Neuronal stem cell (in vitro differentiated cells): ENCODE data around the gene SOX18.

Source experiments
- DNase-seq: peaks from one replicate; pipeline ENCODE4 v3.0.0-alpha.2; 2013; ENCODE audit warnings: low spot score
- H2AFZ ChIP-seq: one replicate; pipeline ENCODE4 v1.6.1; 2013; ENCODE audit warnings: mild to moderate bottlenecking, low read length, inconsistent platforms
- H2AK5ac ChIP-seq: 2 replicates; pipeline ENCODE4 v1.6.1; 2013; ENCODE audit warnings: low read depth, mild to moderate bottlenecking, inconsistent platforms, low read length, moderate library complexity, mixed read lengths
- H2BK120ac ChIP-seq: 2 replicates; pipeline ENCODE4 v1.6.1; 2013; ENCODE audit warnings: low read depth, mild to moderate bottlenecking, inconsistent platforms, low read length, moderate library complexity, mixed read lengths
- H2BK12ac ChIP-seq: one replicate; pipeline ENCODE4 v1.6.1; 2013; ENCODE audit warnings: low read length, inconsistent platforms
- H2BK15ac ChIP-seq: 2 replicates; pipeline ENCODE4 v1.6.1; 2013; ENCODE audit warnings: mild to moderate bottlenecking, low read length, inconsistent platforms, mixed read lengths
- H2BK5ac ChIP-seq: one replicate; pipeline ENCODE4 v1.6.1; 2013; ENCODE audit warnings: inconsistent platforms, mild to moderate bottlenecking, low read length, moderate library complexity
- H3K14ac ChIP-seq: one replicate; pipeline ENCODE4 v1.6.1; 2013; ENCODE audit warnings: low read length, inconsistent platforms
- H3K18ac ChIP-seq: 2 replicates; pipeline ENCODE4 v1.6.1; 2013; ENCODE audit warnings: low read length, inconsistent platforms
- H3K23ac ChIP-seq: 2 replicates; pipeline ENCODE4 v1.6.1; 2013; ENCODE audit warnings: low read depth, mild to moderate bottlenecking, mixed read lengths, low read length, inconsistent platforms; ENCODE audit not compliant: poor library complexity
- H3K27ac ChIP-seq: replicated peaks from 3 replicates; pipeline ENCODE4 v1.5.1; 2013; ENCODE audit warnings: low read length, inconsistent platforms
- H3K27me3 ChIP-seq, 3 experiments: 2 replicates each; pipeline ENCODE4 v1.6.1; 2013; ENCODE audit warnings: low read length in 3 of 3, mild to moderate bottlenecking in 2 of 3, inconsistent platforms in 1 of 3, low read depth in 1 of 3, mixed read lengths in 1 of 3, moderate library complexity in 1 of 3; ENCODE audit not compliant: control insufficient read depth in 3 of 3, insufficient read depth in 3 of 3
- H3K36me3 ChIP-seq, 2 donors: replicated peaks in 1 of 2; 2 replicates each; pipeline ENCODE4 v1.6.1; 2013; ENCODE audit warnings: low read length in 2 of 2; ENCODE audit not compliant: control insufficient read depth in 2 of 2, insufficient read depth in 2 of 2
- H3K4ac ChIP-seq: 2 replicates; pipeline ENCODE4 v1.6.1; 2013; ENCODE audit warnings: inconsistent platforms, mild to moderate bottlenecking, low read length, moderate library complexity
- H3K4me1 ChIP-seq, 2 donors: 1 replicate in 1 of 2; 2 replicates in 1 of 2; pipeline ENCODE4 v1.6.1; 2013; ENCODE audit warnings: low read length in 2 of 2, low read depth in 1 of 2; ENCODE audit not compliant: control insufficient read depth in 2 of 2, insufficient read depth in 1 of 2
- H3K4me2 ChIP-seq: one replicate; pipeline ENCODE4 v1.6.1; 2013; ENCODE audit warnings: mild to moderate bottlenecking, low read length, inconsistent platforms; ENCODE audit not compliant: insufficient read depth, poor library complexity, severe bottlenecking
- H3K4me3 ChIP-seq, 2 donors: 2 replicates each; pipeline ENCODE4 v1.5.1; 2013; ENCODE audit warnings: low read length in 2 of 2, mild to moderate bottlenecking in 2 of 2, inconsistent platforms in 1 of 2, moderate library complexity in 1 of 2
- H3K79me1 ChIP-seq: one replicate; pipeline ENCODE4 v1.6.1; 2013; ENCODE audit warnings: low read depth, mild to moderate bottlenecking, inconsistent platforms, low read length, moderate library complexity
- H3K9ac ChIP-seq: one replicate; pipeline ENCODE4 v1.6.1; 2013; ENCODE audit warnings: mild to moderate bottlenecking, low read depth, low read length, inconsistent platforms; ENCODE audit not compliant: poor library complexity
- H3K9me3 ChIP-seq, 2 donors: replicated peaks in 1 of 2; 2 replicates each; pipeline versions ENCODE3 to v1.6.1; 2013; ENCODE audit warnings: low read length in 2 of 2, mild to moderate bottlenecking in 2 of 2, inconsistent platforms in 1 of 2, low read depth in 1 of 2, mixed read lengths in 1 of 2, moderate library complexity in 1 of 2; ENCODE audit not compliant: control insufficient read depth in 2 of 2, insufficient read depth in 1 of 2
- H4K8ac ChIP-seq: one replicate; pipeline ENCODE4 v1.6.1; 2013; ENCODE audit warnings: low read depth, mild to moderate bottlenecking, inconsistent platforms, low read length, moderate library complexity
- H4K91ac ChIP-seq: one replicate; pipeline ENCODE4 v1.6.1; 2013; ENCODE audit warnings: low read length, low read depth, mild to moderate bottlenecking, inconsistent platforms; ENCODE audit not compliant: poor library complexity
- WGBS, 2 donors: extraction: QIAGEN DNeasy Blood & Tissue Kit; methylation state at CpG; one replicate each; pipeline ENCODE4 v1.1.7; 2013; ENCODE audit warnings: missing lambda C conversion rate in 2 of 2, mixed read lengths in 1 of 2; ENCODE audit not compliant: insufficient read length in 2 of 2, insufficient replicate concordance in 1 of 2; ENCODE audit errors: extremely low coverage in 2 of 2; 5-methylcytosine and 5-hydroxymethylcytosine counted together

SOX18 gene

DNA sequence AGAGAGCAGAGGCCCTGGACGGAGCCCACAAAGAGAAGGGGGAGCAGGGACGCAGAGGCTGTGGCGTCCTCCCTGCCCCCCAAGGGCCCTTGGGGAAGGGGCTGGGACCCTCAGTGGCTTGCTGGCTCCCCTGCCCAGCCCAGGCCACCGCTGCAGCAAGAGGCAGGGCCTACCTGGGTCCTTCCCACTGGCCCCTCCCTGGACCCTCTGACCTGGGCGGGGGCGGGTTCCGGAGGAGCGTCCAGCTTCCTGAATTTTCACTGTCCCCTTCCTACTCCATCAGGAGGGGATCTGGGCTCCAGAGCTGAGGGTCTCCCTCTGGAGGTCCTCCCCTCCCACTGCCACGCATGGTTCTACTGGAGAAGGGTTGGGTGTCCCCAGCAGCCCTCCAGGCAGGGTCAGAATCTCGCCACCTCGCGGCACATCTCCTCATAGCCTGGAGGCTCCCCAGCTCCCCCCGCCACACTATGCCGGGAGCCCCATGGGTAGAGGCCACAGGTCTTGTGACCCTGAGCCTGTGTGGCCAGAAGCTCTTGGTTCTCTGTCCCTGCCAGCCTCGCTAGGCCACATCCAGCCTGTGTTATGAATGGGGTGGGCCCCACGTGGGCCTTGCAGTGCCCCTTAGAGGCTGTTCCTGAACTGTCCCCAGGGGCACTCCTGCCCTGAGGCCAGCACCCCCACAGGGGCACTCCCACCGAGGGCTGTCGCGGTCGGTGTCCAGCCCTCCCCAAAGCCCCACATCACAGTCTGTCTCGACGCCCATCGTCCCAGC lies 1.0 kb upstream of the SOX18 start:
- H3K79me1 ChIP-seq = no peaks in the 10 kb centered on the region
- H3K4me2 ChIP-seq = no peak overlapping the region
- no peaks in the 10 kb centered on the region for H3K36me3 ChIP-seq
- no peak overlapping the region for H3K9ac ChIP-seq
- peaks cover 0 to 2% of the 10 kb centered on the region in 2 donors for H3K9me3 ChIP-seq
- H3K14ac ChIP-seq = no peak overlapping the region
- peak overlapping the region; percentile 37 for H3K4ac ChIP-seq
- peak overlapping the region; percentile 61 for H2BK120ac ChIP-seq
- no peak overlapping the region for H4K8ac ChIP-seq
- peaks cover 15 to 22% of the 10 kb centered on the region in 2 donors for H3K4me1 ChIP-seq
- H2BK5ac ChIP-seq = peak overlapping the region; percentile 90
- peak overlapping the region; percentile 99 for H2AK5ac ChIP-seq
- H3K27ac ChIP-seq = no peak overlapping the region
- H3K4me3 ChIP-seq = no peak overlapping the region
- WGBS, 2 donors = no CpG with 5 or more reads among the region's 23 CpGs
- no peak overlapping the region for H4K91ac ChIP-seq
- peak overlapping the region; percentile 89 for H3K18ac ChIP-seq
- no peak overlapping the region for H2AFZ ChIP-seq
- H2BK12ac ChIP-seq = peak overlapping the region; percentile 24
- DNase-seq = no peak
- peaks cover 23 to 81% (median 50%) of the 10 kb centered on the region in 3 experiments for H3K27me3 ChIP-seq
- peak overlapping the region; percentile 65 for H3K23ac ChIP-seq
- H2BK15ac ChIP-seq = peak overlapping the region; percentile 75

DNA sequence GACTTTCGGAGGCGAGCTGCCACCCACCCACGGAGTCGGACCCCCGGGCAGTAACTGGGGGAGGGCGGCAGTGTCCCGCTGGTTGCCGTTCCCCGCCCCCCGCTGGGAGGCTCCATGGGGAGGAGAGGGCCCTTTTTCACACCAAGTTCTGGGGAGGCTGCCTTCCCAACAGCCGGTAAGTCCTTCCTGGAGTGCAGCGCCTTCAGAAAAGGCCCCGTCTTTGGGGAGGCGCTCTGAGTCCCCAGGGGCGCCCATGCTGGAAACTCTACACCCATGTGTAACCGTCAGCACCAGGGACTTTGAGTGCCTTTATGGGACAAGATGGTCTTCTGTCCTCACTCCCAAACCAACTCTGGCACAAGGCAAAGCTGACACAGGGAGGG lies 430 bp upstream of the SOX18 start:
- peak overlapping the region; percentile 89 for H3K18ac ChIP-seq
- H3K14ac ChIP-seq = peak overlapping the region; percentile 99
- no peak overlapping the region for H3K27ac ChIP-seq
- H3K23ac ChIP-seq = no peak overlapping the region
- no peaks in the 10 kb centered on the region for H3K79me1 ChIP-seq
- peak overlapping the region; percentile 18 for H3K4me2 ChIP-seq
- H2BK15ac ChIP-seq = peak overlapping the region; percentile 75
- no peak overlapping the region for H2BK120ac ChIP-seq
- H4K8ac ChIP-seq = no peak overlapping the region
- peaks cover 12 to 22% of the 10 kb centered on the region in 2 donors for H3K4me1 ChIP-seq
- H2BK12ac ChIP-seq = peak overlapping the region; percentile 24
- H2BK5ac ChIP-seq = no peak overlapping the region
- DNase-seq = no peak
- H2AK5ac ChIP-seq = peak overlapping the region; percentile 99
- peak overlapping the region; percentile 44 for H3K9ac ChIP-seq
- peaks cover 0 to 2% of the 10 kb centered on the region in 2 donors for H3K9me3 ChIP-seq
- no CpG with 5 or more reads among the region's 16 CpGs for WGBS, 2 donors
- no peak overlapping the region for H2AFZ ChIP-seq
- no peaks in the 10 kb centered on the region for H3K36me3 ChIP-seq
- peaks cover 23 to 87% (median 55%) of the 10 kb centered on the region in 3 experiments for H3K27me3 ChIP-seq
- no peak overlapping the region for H3K4ac ChIP-seq
- peak overlapping the region in 1 of 2 donors; percentile 9 for H3K4me3 ChIP-seq
- H4K91ac ChIP-seq = no peak overlapping the region

DNA sequence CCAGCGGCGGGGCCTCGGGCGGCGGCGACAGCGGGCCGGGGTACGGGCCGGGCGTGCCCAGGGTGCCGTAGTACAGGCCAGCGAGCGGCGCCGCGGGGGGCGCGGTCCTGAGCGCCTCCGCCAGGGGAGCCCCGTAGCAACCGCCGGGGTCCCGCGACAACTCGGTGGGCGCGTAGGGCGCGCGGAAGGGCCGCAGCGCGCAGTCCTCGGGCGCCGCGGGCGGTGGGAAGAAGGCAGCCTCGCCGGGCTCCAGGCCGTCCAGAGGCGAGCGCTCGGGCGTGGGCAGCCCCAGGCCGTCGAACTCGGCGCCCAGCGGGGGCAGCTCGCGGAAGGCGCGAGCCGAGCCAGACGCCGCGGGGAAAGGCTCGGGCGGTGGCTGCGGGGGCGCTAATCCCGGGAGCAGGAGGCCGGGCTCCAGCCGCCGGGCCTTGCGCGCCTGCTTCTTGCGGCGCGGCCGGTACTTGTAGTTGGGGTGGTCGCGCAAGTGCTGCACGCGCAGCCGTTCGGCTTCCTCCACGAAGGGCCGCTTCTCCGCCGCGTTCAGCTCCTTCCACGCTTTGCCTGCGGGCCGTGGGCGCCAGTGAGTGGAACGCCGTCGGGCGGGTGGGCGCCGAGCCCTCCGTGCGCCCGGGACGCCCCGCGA lies 916 bp downstream of the SOX18 start:
- Histone ChIP-seq H2AFZ (peak overlapping the region; percentile 64), H3K27ac (no peak overlapping the region), H2BK120ac (no peak overlapping the region), H3K4me2 (peak overlapping the region; percentile 66), H2AK5ac (peak overlapping the region; percentile 63), H3K79me1 (no peaks in the 10 kb centered on the region), H2BK15ac (peak overlapping the region; percentile 64), H3K27me3 (peaks cover 25 to 93% (median 66%) of the 10 kb centered on the region in 3 experiments), H4K91ac (no peak overlapping the region), H3K36me3 (no peaks in the 10 kb centered on the region), H3K23ac (peak overlapping the region; percentile 73), H3K9ac (peak overlapping the region; percentile 44), H3K4ac (no peak overlapping the region), H3K4me1 (peaks cover under 1 to 15% of the 10 kb centered on the region in 2 donors), H2BK12ac (peak overlapping the region; percentile 41), H3K14ac (no peak overlapping the region), H2BK5ac (peak overlapping the region; percentile 24), H4K8ac (no peak overlapping the region), H3K9me3 (peaks cover 0 to 2% of the 10 kb centered on the region in 2 donors), H3K18ac (peak overlapping the region; percentile 70), H3K4me3 (peak overlapping the region in 1 of 2 donors; percentile 55)
- WGBS, 2 donors = no CpG with 5 or more reads among the region's 101 CpGs
- no peak for DNase-seq

DNA sequence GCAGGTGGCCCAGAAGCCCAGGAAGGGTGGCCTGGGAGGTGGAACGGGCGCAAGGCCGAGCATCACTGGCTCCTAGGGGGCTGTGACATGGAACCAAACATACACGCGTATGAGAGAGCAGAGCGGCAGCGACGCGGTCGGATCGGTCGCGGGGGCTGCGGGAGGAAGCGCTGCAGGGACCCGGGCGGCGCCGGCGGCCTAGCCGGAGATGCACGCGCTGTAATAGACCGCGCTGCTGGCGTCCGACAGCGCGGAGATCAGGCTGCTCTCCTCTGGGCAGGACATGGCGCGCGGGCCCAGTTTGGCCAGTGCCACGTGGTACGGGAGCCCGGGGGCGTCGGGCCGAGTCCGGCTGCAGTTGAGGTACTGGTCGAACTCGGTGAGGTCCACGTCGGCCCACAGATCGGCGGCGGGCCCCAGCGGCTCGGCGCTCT lies 1.5 kb downstream of the SOX18 start:
- DNase-seq = no peak
- Histone ChIP-seq H3K9me3 (peaks cover 0 to 2% of the 10 kb centered on the region in 2 donors), H2BK15ac (peak overlapping the region; percentile 64), H3K79me1 (no peaks in the 10 kb centered on the region), H4K91ac (no peak overlapping the region), H3K4me3 (peak overlapping the region in 1 of 2 donors; percentile 11), H2BK5ac (peak overlapping the region; percentile 24), H3K4ac (no peak overlapping the region), H3K27me3 (peaks cover 25 to 93% (median 71%) of the 10 kb centered on the region in 3 experiments), H3K4me2 (peak overlapping the region; percentile 66), H3K23ac (peak overlapping the region; percentile 73), H3K27ac (no peak overlapping the region), H2BK120ac (no peak overlapping the region), H3K14ac (peak overlapping the region; percentile 38), H3K4me1 (peaks cover 0 to 12% of the 10 kb centered on the region in 2 donors), H2AK5ac (peak overlapping the region; percentile 63), H3K36me3 (no peaks in the 10 kb centered on the region), H4K8ac (no peak overlapping the region), H3K9ac (peak overlapping the region; percentile 44), H2BK12ac (peak overlapping the region; percentile 73), H3K18ac (peak overlapping the region; percentile 70), H2AFZ (peak overlapping the region; percentile 64)
- no CpG with 5 or more reads among the region's 49 CpGs for WGBS, 2 donors
